Fibroblast of lung (primary cell): ENCODE results near the gene GET4. TPM values are rescaled to one million over a fixed set of nuclear protein-coding genes. Genes with fewer than 3 reads are reported as not detected.

ENCODE experiments used
- DNase-seq, 2 donors: peaks; one replicate each; pipeline versions ENCODE4 v3.0.0 to v3.0.0-alpha.2; 2010; ENCODE audit warnings: low read depth in 2 of 2
- H2AFZ ChIP-seq: 2 replicates; pipeline ENCODE4 v1.5.1; 2012; ENCODE audit warnings: low read length, control low read depth, inconsistent platforms
- H3K27ac ChIP-seq: 2 replicates; pipeline ENCODE4 v1.5.1; 2011; ENCODE audit warnings: low read length, control low read depth; ENCODE audit not compliant: insufficient read depth
- H3K27me3 ChIP-seq: 2 replicates; pipeline ENCODE4 v1.5.1; 2011; ENCODE audit warnings: mild to moderate bottlenecking, low read length; ENCODE audit not compliant: control insufficient read depth, insufficient read depth
- H3K36me3 ChIP-seq: 2 replicates; pipeline ENCODE4 v1.5.1; 2011; ENCODE audit warnings: low read length; ENCODE audit not compliant: control insufficient read depth, insufficient read depth
- H3K4me1 ChIP-seq: 2 replicates; pipeline ENCODE4 v1.5.1; 2011; ENCODE audit warnings: low read length; ENCODE audit not compliant: control insufficient read depth, insufficient read depth; ENCODE audit errors: extremely low read depth
- H3K4me2 ChIP-seq: 2 replicates; pipeline ENCODE4 v1.5.1; 2011; ENCODE audit warnings: low read length, control low read depth; ENCODE audit not compliant: insufficient read depth; ENCODE audit errors: extremely low read depth
- H3K4me3 ChIP-seq, 4 experiments: fragments of 200-600 bp in 1 of 4; sonication (generic) in 1 of 4; replicated peaks in 1 of 4; 2 replicates each; pipeline ENCODE4 v1.5.1; 2011 to 2016; ENCODE audit warnings: low read length in 4 of 4, low read depth in 3 of 4, mild to moderate bottlenecking in 3 of 4, control low read depth in 2 of 4, inconsistent platforms in 1 of 4, mixed read lengths in 1 of 4; ENCODE audit not compliant: insufficient read depth in 1 of 4; ENCODE audit errors: control extremely low read depth in 1 of 4
- H3K79me2 ChIP-seq: 2 replicates; pipeline ENCODE4 v1.5.1; 2012; ENCODE audit warnings: mild to moderate bottlenecking, low read length, inconsistent platforms; ENCODE audit not compliant: control insufficient read depth, insufficient read depth
- H3K9ac ChIP-seq: 2 replicates; pipeline ENCODE4 v1.5.1; 2011; ENCODE audit warnings: mild to moderate bottlenecking, low read length, control low read depth; ENCODE audit not compliant: insufficient read depth
- H3K9me3 ChIP-seq: 2 replicates; pipeline ENCODE4 v1.5.1; 2012; ENCODE audit warnings: low read depth, low read length; ENCODE audit not compliant: control insufficient read depth, insufficient read depth
- H4K20me1 ChIP-seq: 2 replicates; pipeline ENCODE4 v1.5.1; 2011; ENCODE audit warnings: low read length; ENCODE audit not compliant: control insufficient read depth, insufficient read depth; ENCODE audit errors: extremely low read depth
- EZH2 ChIP-seq: IDR thresholded peaks from 2 replicates; pipeline ENCODE4 v1.5.1; 2012; ENCODE audit warnings: low read length, control low read depth, mild to moderate bottlenecking; ENCODE audit errors: missing control alignments
- polyA plus RNA-seq, 2 donors: library from polyadenylated mRNA; depleted of rRNA in 1 of 2; stranded (reverse) in 1 of 2; unstranded in 1 of 2; fragments of >200 nt; gene quantifications; 2 replicates each; pipeline ENCODE4 v1.2.1, GENCODE V29; 2011 to 2012; ENCODE audit warnings: missing spikeins in 1 of 2
- total RNA-seq: library from RNA; depleted of rRNA; stranded (reverse); fragments of >200 nt; gene quantifications from 2 replicates; pipeline ENCODE4 v1.2.1, GENCODE V29; 2014
- TF ChIP-seq, protein P1 (sequence below), 2 donors: IDR thresholded peaks in 1 of 2; conservative IDR thresholded peaks in 1 of 2; 1 replicate in 1 of 2; 2 replicates in 1 of 2; pipeline ENCODE4 v1.5.1; 2011 to 2012; ENCODE audit warnings: low read length in 2 of 2, control low read depth in 1 of 2, inconsistent platforms in 1 of 2, low read depth in 1 of 2, mild to moderate bottlenecking in 1 of 2

Gene GET4
- total and polyA plus RNA-seq, 2 donors (not counting 1 experiment from before 2014, with no cell fraction given): 13.4 to 23.1 TPM

DNA sequence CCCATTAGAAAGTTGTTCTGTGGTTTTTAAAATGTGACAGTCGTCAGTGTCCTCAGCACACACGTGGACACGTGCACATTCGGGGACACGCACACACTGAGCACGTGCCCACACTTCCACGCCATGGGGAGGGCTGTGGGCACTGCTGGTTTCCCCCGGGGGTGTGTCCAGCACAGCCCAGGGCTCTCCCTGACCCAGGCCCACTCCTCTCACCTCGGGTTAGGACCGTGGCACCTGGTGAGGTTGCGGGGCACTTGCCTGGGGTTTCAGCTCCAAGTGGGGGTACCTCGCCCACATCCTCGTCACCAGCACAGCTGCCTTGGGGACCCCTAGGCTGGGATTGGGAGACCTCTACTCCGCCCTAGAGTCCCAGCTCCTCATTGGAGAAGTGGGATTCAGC is 20.7 kb downstream of the GET4 start:
- Histone ChIP-seq H3K4me2 (no peak overlapping the region), H2AFZ (no peak overlapping the region), H3K27me3 (no peaks in the 10 kb centered on the region), H3K27ac (no peak overlapping the region), H3K9ac (no peak overlapping the region), H4K20me1 (no peaks in the 10 kb centered on the region), H3K4me3 (no peak overlapping the region), H3K9me3 (no peaks in the 10 kb centered on the region), H3K4me1 (peaks cover 3% of the 10 kb centered on the region), H3K79me2 (no peaks in the 10 kb centered on the region), H3K36me3 (peaks cover 31% of the 10 kb centered on the region)
- DNase-seq: no peak
- TF ChIP-seq, protein P1, sequence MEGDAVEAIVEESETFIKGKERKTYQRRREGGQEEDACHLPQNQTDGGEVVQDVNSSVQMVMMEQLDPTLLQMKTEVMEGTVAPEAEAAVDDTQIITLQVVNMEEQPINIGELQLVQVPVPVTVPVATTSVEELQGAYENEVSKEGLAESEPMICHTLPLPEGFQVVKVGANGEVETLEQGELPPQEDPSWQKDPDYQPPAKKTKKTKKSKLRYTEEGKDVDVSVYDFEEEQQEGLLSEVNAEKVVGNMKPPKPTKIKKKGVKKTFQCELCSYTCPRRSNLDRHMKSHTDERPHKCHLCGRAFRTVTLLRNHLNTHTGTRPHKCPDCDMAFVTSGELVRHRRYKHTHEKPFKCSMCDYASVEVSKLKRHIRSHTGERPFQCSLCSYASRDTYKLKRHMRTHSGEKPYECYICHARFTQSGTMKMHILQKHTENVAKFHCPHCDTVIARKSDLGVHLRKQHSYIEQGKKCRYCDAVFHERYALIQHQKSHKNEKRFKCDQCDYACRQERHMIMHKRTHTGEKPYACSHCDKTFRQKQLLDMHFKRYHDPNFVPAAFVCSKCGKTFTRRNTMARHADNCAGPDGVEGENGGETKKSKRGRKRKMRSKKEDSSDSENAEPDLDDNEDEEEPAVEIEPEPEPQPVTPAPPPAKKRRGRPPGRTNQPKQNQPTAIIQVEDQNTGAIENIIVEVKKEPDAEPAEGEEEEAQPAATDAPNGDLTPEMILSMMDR (conservative IDR thresholded peaks at IDR 0.05 in 1 of 2, IDR thresholded peaks at IDR 0.05 in 1 of 2; ENCODE audit: low read depth in 1 of 2, low read length in 2 of 2): no peak
- TF ChIP-seq EZH2: no peak

GRCh38 chr7:897771-898376 is 21.5 kb downstream of the GET4 start:
- H3K4me1 ChIP-seq: peaks cover 3% of the 10 kb centered on the region
- H3K9ac ChIP-seq: no peak overlapping the region
- no peak overlapping the region for H3K4me2 ChIP-seq
- H3K27ac ChIP-seq: no peak overlapping the region
- H2AFZ ChIP-seq: no peak overlapping the region
- no peaks in the 10 kb centered on the region for H3K27me3 ChIP-seq
- DNase-seq: no peak
- no peak overlapping the region for H3K4me3 ChIP-seq
- H3K9me3 ChIP-seq: no peaks in the 10 kb centered on the region
- H3K36me3 ChIP-seq: peaks cover 25% of the 10 kb centered on the region
- no peaks in the 10 kb centered on the region for H3K79me2 ChIP-seq
- TF ChIP-seq, protein P1 (conservative IDR thresholded peaks at IDR 0.05 in 1 of 2, IDR thresholded peaks at IDR 0.05 in 1 of 2; ENCODE audit: low read depth in 1 of 2, low read length in 2 of 2): no peak
- TF ChIP-seq EZH2: no peak
- H4K20me1 ChIP-seq: no peaks in the 10 kb centered on the region

DNA sequence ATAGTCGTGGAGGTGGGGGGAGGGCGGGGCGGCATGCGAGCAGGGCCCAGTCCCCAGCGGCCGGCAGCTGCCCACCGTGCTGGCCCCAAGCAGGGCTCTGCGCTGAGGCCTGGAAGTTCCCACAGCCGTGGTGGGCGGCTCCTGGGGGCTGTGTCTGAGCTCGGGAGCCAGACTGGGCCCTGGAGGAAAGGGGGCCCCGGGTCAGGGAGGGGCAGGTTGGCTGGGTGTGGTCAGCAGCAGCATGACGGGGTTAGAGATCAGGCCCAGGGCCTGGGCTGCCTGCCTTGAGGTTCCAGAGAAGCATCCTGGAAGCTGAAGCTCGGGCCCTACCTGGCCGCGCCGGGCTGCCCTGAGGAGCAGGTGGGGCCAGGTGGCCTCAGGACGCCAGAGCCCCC is 22.1 kb downstream of the GET4 start:
- no peak for TF ChIP-seq EZH2
- TF ChIP-seq, protein P1 (conservative IDR thresholded peaks at IDR 0.05 in 1 of 2, IDR thresholded peaks at IDR 0.05 in 1 of 2; ENCODE audit: low read depth in 1 of 2, low read length in 2 of 2): no peak
- Histone ChIP-seq H4K20me1 (no peaks in the 10 kb centered on the region), H3K9ac (no peak overlapping the region), H3K27ac (no peak overlapping the region), H3K27me3 (no peaks in the 10 kb centered on the region), H2AFZ (no peak overlapping the region), H3K4me1 (peaks cover 3% of the 10 kb centered on the region), H3K9me3 (no peaks in the 10 kb centered on the region), H3K4me2 (no peak overlapping the region), H3K36me3 (peaks cover 21% of the 10 kb centered on the region), H3K4me3 (no peak overlapping the region), H3K79me2 (no peaks in the 10 kb centered on the region)
- no peak for DNase-seq
